ENCODE measurements around the gene HAPLN2. TPM values are rescaled to one million over a fixed set of nuclear protein-coding genes. Genes with fewer than 3 reads are reported as not detected.

The HAPLN2 gene
- total RNA-seq, 4 donors from 2014 or later: 0.13 to 3.0 (median 1.2) TPM

DNA sequence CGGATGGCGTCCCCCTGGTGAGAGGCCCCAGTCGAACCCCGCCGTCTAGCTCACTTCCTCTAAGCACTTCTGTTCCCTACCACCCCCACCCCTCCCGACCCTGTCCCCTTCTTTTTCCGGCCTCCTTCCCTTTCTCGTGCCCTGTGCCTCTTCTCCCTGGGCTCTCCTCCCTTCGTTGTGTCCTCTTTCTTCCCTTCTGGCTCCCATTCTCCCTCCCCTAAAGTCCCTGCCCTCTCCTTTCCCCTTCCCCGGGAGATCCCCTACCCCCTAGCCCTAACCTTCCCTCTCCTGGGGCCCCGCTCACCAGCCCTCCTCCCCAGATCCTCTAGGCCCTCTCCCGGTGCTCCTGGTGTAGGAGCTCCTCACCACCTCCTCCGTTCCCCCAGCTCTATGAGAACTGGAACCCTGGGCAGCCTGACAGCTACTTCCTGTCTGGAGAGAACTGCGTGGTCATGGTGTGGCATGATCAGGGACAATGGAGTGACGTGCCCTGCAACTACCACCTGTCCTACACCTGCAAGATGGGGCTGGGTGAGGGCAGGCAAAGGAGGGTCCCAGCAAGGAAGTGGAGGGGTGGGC, 38.6 kb downstream of the HAPLN2 start:
- TF ChIP-seq POLR2A (IDR thresholded peaks at IDR 0.05) (no peak), EP300 (IDR thresholded peaks at IDR 0.05) (no peak), POLR2AphosphoS5 (IDR thresholded peaks at IDR 0.05) (no peak)
- TF ChIP-seq, protein P1, sequence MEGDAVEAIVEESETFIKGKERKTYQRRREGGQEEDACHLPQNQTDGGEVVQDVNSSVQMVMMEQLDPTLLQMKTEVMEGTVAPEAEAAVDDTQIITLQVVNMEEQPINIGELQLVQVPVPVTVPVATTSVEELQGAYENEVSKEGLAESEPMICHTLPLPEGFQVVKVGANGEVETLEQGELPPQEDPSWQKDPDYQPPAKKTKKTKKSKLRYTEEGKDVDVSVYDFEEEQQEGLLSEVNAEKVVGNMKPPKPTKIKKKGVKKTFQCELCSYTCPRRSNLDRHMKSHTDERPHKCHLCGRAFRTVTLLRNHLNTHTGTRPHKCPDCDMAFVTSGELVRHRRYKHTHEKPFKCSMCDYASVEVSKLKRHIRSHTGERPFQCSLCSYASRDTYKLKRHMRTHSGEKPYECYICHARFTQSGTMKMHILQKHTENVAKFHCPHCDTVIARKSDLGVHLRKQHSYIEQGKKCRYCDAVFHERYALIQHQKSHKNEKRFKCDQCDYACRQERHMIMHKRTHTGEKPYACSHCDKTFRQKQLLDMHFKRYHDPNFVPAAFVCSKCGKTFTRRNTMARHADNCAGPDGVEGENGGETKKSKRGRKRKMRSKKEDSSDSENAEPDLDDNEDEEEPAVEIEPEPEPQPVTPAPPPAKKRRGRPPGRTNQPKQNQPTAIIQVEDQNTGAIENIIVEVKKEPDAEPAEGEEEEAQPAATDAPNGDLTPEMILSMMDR (IDR thresholded peaks at IDR 0.05): peak in 1 of 4 experiments; percentile 10
- Histone ChIP-seq H3K27me3 (peaks cover 49% of the 10 kb centered on the region), H3K9me3 (no peaks in the 10 kb centered on the region), H3K4me3 (peak overlapping the region in 1 of 2 donors; percentile 44), H3K36me3 (no peaks in the 10 kb centered on the region), H3K4me1 (peaks cover 0 to 61% (median 45%) of the 10 kb centered on the region in 3 donors), H3K27ac (no peak overlapping the region)
- 5 to 11% methylated on average over 6 to 13 of the region's 15 CpGs for WGBS, 2 donors (ENCODE audit: low coverage in 1 of 2)
- ATAC-seq: no peak

- Histone ChIP-seq H3K27me3 (peaks cover 43% of the 10 kb centered on the region), H3K4me3 (no peak overlapping the region), H3K27ac (no peak overlapping the region), H3K9me3 (no peaks in the 10 kb centered on the region), H3K4me1 (peaks cover 0 to 67% (median 52%) of the 10 kb centered on the region in 3 donors), H3K36me3 (no peaks in the 10 kb centered on the region)
- ATAC-seq: no peak
- TF ChIP-seq POLR2AphosphoS5 (IDR thresholded peaks at IDR 0.05) (no peak), EP300 (IDR thresholded peaks at IDR 0.05) (no peak), POLR2A (IDR thresholded peaks at IDR 0.05) (no peak)
- TF ChIP-seq, protein P1 (IDR thresholded peaks at IDR 0.05): no peak
- 72% methylated on average over 5 of the region's 14 CpGs; no CpG with 5 or more reads in 1 of the 2 donors for WGBS, 2 donors (ENCODE audit: low coverage in 1 of 2)
Observed at GRCh38 chr1:156658496-156658895, 39.3 kb downstream of the HAPLN2 start.

DNA sequence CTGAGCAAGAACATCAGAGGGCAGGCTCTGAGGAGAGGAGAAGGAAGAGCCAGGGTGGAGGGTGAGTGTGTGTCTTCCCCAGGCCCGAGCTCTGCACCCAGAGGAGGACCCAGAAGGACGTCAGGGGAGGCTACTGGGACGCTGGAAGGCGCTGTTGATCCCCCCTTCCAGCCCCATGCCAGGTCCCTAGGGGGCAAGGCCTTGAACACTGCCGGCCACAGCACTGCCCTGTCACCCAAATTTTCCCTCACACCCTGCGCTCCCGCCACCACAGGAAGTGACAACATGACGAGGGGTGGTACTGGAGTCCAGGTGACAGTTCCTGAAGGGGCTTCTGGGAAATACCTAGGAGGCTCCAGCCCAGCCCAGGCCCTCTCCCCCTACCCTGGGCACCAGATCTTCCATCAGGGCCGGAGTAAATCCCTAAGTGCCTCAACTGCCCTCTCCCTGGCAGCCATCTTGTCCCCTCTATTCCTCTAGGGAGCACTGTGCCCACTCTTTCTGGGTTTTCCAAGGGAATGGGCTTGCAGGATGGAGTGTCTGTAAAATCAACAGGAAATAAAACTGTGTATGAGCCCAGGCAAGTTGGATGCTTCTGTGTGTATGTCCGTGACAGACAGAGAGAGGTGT, 39.8 kb downstream of the HAPLN2 start:
- Histone ChIP-seq H3K9me3 (no peaks in the 10 kb centered on the region), H3K27ac (peak overlapping the region in 1 of 4 donors; percentile 84), H3K4me3 (no peak overlapping the region), H3K27me3 (peaks cover 38% of the 10 kb centered on the region), H3K4me1 (peaks cover 0 to 73% (median 58%) of the 10 kb centered on the region in 3 donors), H3K36me3 (no peaks in the 10 kb centered on the region)
- no peak for ATAC-seq
- WGBS, 2 donors (ENCODE audit: low coverage in 1 of 2): 49% methylated on average over 4 of the region's 10 CpGs; no CpG with 5 or more reads in 1 of the 2 donors
- TF ChIP-seq POLR2AphosphoS5 (IDR thresholded peaks at IDR 0.05) (no peak), POLR2A (IDR thresholded peaks at IDR 0.05) (no peak), EP300 (IDR thresholded peaks at IDR 0.05) (no peak)
- TF ChIP-seq, protein P1 (IDR thresholded peaks at IDR 0.05): no peak

GRCh38 chr1:156659661-156659987, 40.4 kb downstream of the HAPLN2 start:
- WGBS, 2 donors (ENCODE audit: low coverage in 1 of 2): 23% methylated on average over 4 of the region's 6 CpGs; no CpG with 5 or more reads in 1 of the 2 donors
- H3K9me3 ChIP-seq: no peaks in the 10 kb centered on the region
- H3K27me3 ChIP-seq: peaks cover 32% of the 10 kb centered on the region
- no peak for ATAC-seq
- H3K27ac ChIP-seq: peak overlapping the region in 3 of 4 donors; percentile 81 to 86 (median 84)
- no peak for TF ChIP-seq EP300 (IDR thresholded peaks at IDR 0.05)
- peak overlapping the region in 1 of 2 donors; percentile 8 for H3K4me3 ChIP-seq
- peaks cover 2 to 79% (median 63%) of the 10 kb centered on the region in 3 donors for H3K4me1 ChIP-seq
- H3K36me3 ChIP-seq: no peaks in the 10 kb centered on the region

DNA sequence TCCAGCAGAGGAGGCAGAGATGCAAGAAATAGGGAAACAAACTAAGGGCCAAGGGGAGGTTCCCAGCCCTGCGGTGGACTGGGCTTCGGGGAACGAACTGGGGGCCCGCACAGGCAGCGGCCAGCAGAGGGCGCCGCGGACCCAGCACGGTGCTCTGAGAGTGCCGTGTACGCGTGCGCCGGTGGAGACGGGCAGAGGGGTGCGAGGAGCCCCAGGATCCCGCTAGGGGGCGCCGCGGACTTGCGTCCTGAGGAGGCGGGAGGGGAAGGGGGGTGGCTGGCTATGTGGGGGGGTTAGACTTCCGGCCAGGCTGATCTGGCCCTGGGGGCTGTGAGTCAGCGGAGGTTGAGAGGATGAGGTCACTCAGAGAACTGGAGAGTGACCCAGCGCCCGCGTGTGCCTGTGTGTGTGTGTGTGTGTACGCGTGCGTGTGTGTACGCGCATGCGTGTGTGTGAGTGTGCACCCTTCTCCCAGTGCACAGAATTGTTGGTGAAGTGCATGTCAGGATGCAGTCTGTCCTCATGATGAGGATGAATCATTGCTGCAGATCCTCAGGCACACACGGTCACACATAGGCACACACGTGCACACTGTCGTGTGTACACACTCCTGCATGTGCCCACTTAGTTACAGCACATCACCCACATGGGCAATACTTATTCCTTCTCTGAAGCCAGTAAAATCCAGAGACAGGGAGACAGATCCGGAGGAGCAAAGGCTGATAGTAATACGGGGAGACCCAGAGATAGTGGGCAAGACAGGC, 41.0 kb downstream of the HAPLN2 start:
- peak; percentile 87 for ATAC-seq
- Histone ChIP-seq H3K27ac (peak overlapping the region; percentile 21 to 86 (median 82)), H3K4me1 (peaks cover 2 to 84% (median 69%) of the 10 kb centered on the region in 3 donors), H3K4me3 (peak overlapping the region in 1 of 2 donors; percentile 8), H3K9me3 (no peaks in the 10 kb centered on the region), H3K27me3 (peaks cover 27% of the 10 kb centered on the region), H3K36me3 (no peaks in the 10 kb centered on the region)
- peak; percentile 63 for TF ChIP-seq POLR2AphosphoS5 (IDR thresholded peaks at IDR 0.05)
- TF ChIP-seq POLR2A (IDR thresholded peaks at IDR 0.05): no peak
- TF ChIP-seq, protein P1 (IDR thresholded peaks at IDR 0.05): peak; percentile 99 to 100 (median 100)
- 0 to 33% methylated on average over 4 to 6 of the region's 38 CpGs for WGBS, 2 donors (ENCODE audit: low coverage in 1 of 2)

Measured in gastroesophageal sphincter (tissue), 4 donors.